ENCODE data around the gene HUWE1. TPM values are rescaled to one million over a fixed set of nuclear protein-coding genes. Genes with fewer than 3 reads are reported as not detected.

The HUWE1 gene
- polyA plus RNA-seq, 1 experiment, result 76.1 TPM

- POLR2A ChIA-PET, result interaction anchor here (1.2 to 2.5 kb wide), 3 partner anchors 28 to 361 kb away, joined by 3 to 26 read pairs (median 3); partner anchors contain the start of gene PHF8
- TF ChIP-seq, protein P1, sequence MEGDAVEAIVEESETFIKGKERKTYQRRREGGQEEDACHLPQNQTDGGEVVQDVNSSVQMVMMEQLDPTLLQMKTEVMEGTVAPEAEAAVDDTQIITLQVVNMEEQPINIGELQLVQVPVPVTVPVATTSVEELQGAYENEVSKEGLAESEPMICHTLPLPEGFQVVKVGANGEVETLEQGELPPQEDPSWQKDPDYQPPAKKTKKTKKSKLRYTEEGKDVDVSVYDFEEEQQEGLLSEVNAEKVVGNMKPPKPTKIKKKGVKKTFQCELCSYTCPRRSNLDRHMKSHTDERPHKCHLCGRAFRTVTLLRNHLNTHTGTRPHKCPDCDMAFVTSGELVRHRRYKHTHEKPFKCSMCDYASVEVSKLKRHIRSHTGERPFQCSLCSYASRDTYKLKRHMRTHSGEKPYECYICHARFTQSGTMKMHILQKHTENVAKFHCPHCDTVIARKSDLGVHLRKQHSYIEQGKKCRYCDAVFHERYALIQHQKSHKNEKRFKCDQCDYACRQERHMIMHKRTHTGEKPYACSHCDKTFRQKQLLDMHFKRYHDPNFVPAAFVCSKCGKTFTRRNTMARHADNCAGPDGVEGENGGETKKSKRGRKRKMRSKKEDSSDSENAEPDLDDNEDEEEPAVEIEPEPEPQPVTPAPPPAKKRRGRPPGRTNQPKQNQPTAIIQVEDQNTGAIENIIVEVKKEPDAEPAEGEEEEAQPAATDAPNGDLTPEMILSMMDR (IDR thresholded peaks at IDR 0.05; ENCODE audit: low read depth, low read length), result no peak
- H3K27me3 ChIP-seq (ENCODE audit: control insufficient read depth, insufficient read depth, low read length), result no peaks in the 10 kb centered on the region
- H3K27ac ChIP-seq (ENCODE audit: low read depth, low read length), result peak overlapping the region; percentile 94
- no peak for DNase-seq (ENCODE audit: low read depth, low spot score)
- no peaks in the 10 kb centered on the region for H3K9me3 ChIP-seq (ENCODE audit: control insufficient read depth, insufficient read depth, low read length)
- peak overlapping the region; percentile 80 for H3K4me3 ChIP-seq (ENCODE audit: low read depth, low read length)
- CTCF ChIA-PET, result no interaction called here
Observed at GRCh38 chrX:53682885-53683555, 3.5 kb downstream of the HUWE1 start.

DNA sequence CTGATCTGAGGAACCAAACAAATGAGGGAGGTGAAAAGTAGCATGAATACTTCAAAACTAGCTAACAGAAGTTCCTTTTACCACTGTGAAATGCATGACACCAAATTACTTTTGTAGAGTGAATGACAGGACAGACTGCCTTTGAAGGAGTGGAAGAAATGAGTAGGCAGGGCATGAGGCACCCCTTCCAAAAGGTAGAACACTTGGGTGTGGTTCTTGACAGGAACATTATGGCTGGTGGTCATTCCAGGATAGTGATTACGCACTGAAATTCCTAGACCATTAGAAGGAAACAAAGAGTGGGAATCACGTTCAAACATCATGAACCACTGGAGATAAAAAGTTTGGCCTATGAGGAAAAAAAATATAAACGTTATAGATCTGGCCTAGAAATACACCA, 4.9 kb downstream of the HUWE1 start:
- H3K9me3 ChIP-seq (ENCODE audit: control insufficient read depth, insufficient read depth, low read length), result no peaks in the 10 kb centered on the region
- no peak for DNase-seq (ENCODE audit: low read depth, low spot score)
- TF ChIP-seq, protein P1 (IDR thresholded peaks at IDR 0.05; ENCODE audit: low read depth, low read length), result no peak
- POLR2A ChIA-PET, result interaction anchor here (0.6 to 0.7 kb wide), 3 partner anchors 25 to 284 kb away, joined by 3 to 6 read pairs (median 5); no protein-coding TSS in a partner anchor
- H3K27me3 ChIP-seq (ENCODE audit: control insufficient read depth, insufficient read depth, low read length), result no peaks in the 10 kb centered on the region
- CTCF ChIA-PET, result no interaction called here
- H3K4me3 ChIP-seq (ENCODE audit: low read depth, low read length), result no peak overlapping the region
- H3K27ac ChIP-seq (ENCODE audit: low read depth, low read length), result no peak overlapping the region

DNA sequence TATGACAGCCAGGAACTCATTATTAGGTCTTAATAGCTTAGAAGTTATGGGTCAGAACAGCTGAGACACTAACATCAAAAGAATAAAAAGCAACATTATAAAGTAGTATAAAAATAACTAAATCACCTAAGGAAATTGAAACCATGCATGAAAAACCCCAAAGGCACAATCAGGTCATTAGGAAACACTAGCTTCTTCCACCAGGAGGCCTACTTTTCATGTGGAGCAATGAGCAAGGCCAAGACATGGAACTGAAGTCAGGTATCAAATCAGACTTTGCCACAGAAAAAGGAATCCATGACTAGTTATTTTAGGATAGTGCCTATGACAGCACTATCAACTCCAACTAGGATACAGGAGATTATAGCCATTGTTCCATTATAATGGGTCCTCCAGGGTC, 7.9 kb downstream of the HUWE1 start:
- no peak for DNase-seq (ENCODE audit: low read depth, low spot score)
- H3K27ac ChIP-seq (ENCODE audit: low read depth, low read length), result no peak overlapping the region
- TF ChIP-seq, protein P1 (IDR thresholded peaks at IDR 0.05; ENCODE audit: low read depth, low read length), result peak; percentile 10; the same call in 1 of the 2 replicates
- ChIA-PET POLR2A (no interaction called here), CTCF (interaction anchor here (1.4 kb wide), 1 partner anchor 8 kb away, joined by 3 read pairs; no protein-coding TSS in a partner anchor)
- H3K9me3 ChIP-seq (ENCODE audit: control insufficient read depth, insufficient read depth, low read length), result no peaks in the 10 kb centered on the region
- H3K27me3 ChIP-seq (ENCODE audit: control insufficient read depth, insufficient read depth, low read length), result no peaks in the 10 kb centered on the region
- no peak overlapping the region for H3K4me3 ChIP-seq (ENCODE audit: low read depth, low read length)

DNA sequence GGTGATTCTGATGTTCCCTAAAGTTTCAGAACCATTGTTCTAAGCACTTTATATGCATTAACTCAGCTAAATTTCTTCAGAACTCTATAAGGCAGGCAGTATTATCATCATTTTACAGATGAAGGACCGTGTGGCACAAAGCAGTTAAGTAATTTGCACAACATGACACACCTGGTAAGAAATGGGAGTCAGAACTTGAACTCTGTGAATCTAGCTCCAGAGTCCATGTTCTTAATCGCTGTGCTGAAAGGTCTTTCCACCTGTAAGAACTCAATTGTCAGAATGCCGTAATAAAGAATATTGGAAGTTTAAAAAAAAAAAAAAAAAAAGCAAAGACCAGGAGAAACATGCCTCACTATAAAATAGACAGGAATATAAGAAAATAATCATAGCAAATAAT, 9.2 kb downstream of the HUWE1 start:
- CTCF ChIA-PET, result no interaction called here
- DNase-seq (ENCODE audit: low read depth, low spot score), result no peak
- no peaks in the 10 kb centered on the region for H3K9me3 ChIP-seq (ENCODE audit: control insufficient read depth, insufficient read depth, low read length)
- H3K27me3 ChIP-seq (ENCODE audit: control insufficient read depth, insufficient read depth, low read length), result no peaks in the 10 kb centered on the region
- TF ChIP-seq, protein P1 (IDR thresholded peaks at IDR 0.05; ENCODE audit: low read depth, low read length), result no peak
- H3K4me3 ChIP-seq (ENCODE audit: low read depth, low read length), result no peak overlapping the region
- POLR2A ChIA-PET, result no interaction called here
- H3K27ac ChIP-seq (ENCODE audit: low read depth, low read length), result no peak overlapping the region

DNA sequence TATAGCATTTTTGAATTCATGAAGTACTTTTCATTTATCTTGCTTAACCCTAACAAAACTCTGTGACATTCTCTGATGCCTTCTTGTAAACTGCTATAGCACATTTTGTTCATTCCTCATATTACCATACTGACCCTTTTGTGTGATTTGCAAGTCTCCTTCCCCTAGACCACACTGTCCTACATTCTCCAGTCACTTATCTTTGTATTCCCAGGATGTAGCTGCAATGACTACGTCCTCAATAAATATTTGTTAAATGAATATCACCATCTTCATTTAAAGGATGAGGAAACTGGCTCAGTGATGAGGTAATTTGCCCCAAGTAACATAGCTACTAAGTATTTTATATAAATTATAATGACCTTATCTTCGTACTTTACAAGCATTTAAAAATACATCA, 11.9 kb downstream of the HUWE1 start:
- Histone ChIP-seq H3K9me3 (ENCODE audit: control insufficient read depth, insufficient read depth, low read length) (no peaks in the 10 kb centered on the region), H3K27ac (ENCODE audit: low read depth, low read length) (no peak overlapping the region)
- POLR2A ChIA-PET, result no interaction called here

More for the DNA sequence above, 11.9 kb downstream of the HUWE1 start:
- H3K4me3 ChIP-seq (ENCODE audit: low read depth, low read length), result no peak overlapping the region
- CTCF ChIA-PET, result no interaction called here
- H3K27me3 ChIP-seq (ENCODE audit: control insufficient read depth, insufficient read depth, low read length), result no peaks in the 10 kb centered on the region
- no peak for DNase-seq (ENCODE audit: low read depth, low spot score)
- TF ChIP-seq, protein P1 (IDR thresholded peaks at IDR 0.05; ENCODE audit: low read depth, low read length), result no peak
